Stomach (tissue), 4 donors: Measurements from ENCODE around the gene STMN3.

Source experiments
- EP300 ChIP-seq: sonication (generic); formaldehyde crosslinking; IDR thresholded peaks from one replicate; pipeline ENCODE4 v1.6.1; 2017; ENCODE audit warnings: antibody characterized with exemption
- TF ChIP-seq, protein P1 (sequence below), 7 experiments: fragments of 450-650 bp in 4 of 7; fragments of 200-600 bp in 3 of 7; sonication (generic) in 3 of 7; IDR thresholded peaks; one replicate each; pipeline ENCODE4 v1.5.1; 2016 to 2019; ENCODE audit warnings: antibody characterized with exemption in 7 of 7, control low read depth in 2 of 7, mild to moderate bottlenecking in 1 of 7

- no peak for TF ChIP-seq EP300
- TF ChIP-seq, protein P1, sequence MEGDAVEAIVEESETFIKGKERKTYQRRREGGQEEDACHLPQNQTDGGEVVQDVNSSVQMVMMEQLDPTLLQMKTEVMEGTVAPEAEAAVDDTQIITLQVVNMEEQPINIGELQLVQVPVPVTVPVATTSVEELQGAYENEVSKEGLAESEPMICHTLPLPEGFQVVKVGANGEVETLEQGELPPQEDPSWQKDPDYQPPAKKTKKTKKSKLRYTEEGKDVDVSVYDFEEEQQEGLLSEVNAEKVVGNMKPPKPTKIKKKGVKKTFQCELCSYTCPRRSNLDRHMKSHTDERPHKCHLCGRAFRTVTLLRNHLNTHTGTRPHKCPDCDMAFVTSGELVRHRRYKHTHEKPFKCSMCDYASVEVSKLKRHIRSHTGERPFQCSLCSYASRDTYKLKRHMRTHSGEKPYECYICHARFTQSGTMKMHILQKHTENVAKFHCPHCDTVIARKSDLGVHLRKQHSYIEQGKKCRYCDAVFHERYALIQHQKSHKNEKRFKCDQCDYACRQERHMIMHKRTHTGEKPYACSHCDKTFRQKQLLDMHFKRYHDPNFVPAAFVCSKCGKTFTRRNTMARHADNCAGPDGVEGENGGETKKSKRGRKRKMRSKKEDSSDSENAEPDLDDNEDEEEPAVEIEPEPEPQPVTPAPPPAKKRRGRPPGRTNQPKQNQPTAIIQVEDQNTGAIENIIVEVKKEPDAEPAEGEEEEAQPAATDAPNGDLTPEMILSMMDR (IDR thresholded peaks at IDR 0.05), result no peak
These were observed 15.1 kb upstream of the STMN3 start for GRCh38 chr20:63668351-63668750.
